ENCODE data around the gene LKAAEAR1.

The LKAAEAR1 gene

GRCh38 chr20:64039293-64040160 is 44.7 kb downstream of the LKAAEAR1 start:
- no peak for DNase-seq (ENCODE audit: low read depth in 1 of 2, low spot score in 1 of 2)

GRCh38 chr20:64038565-64039292 is 45.5 kb downstream of the LKAAEAR1 start:
- peak; percentile 60 to 67 for DNase-seq (ENCODE audit: low read depth in 1 of 2, low spot score in 1 of 2)

- no peak for DNase-seq (ENCODE audit: low read depth in 1 of 2, low spot score in 1 of 2)
Observed at GRCh38 chr20:64038224-64038564, 46.0 kb downstream of the LKAAEAR1 start.

GRCh38 chr20:64037498-64038213 is 46.5 kb downstream of the LKAAEAR1 start:
- no peak for DNase-seq (ENCODE audit: low read depth in 1 of 2, low spot score in 1 of 2)

- DNase-seq (ENCODE audit: low read depth in 1 of 2, low spot score in 1 of 2), result no peak
Observed at GRCh38 chr20:64037199-64037497, 47.0 kb downstream of the LKAAEAR1 start.

- DNase-seq (ENCODE audit: low read depth in 1 of 2, low spot score in 1 of 2), result no peak
Observed at GRCh38 chr20:64036346-64037198, 47.6 kb downstream of the LKAAEAR1 start.

- no peak for DNase-seq (ENCODE audit: low read depth in 1 of 2, low spot score in 1 of 2)
Observed at GRCh38 chr20:64035933-64036345, 48.3 kb downstream of the LKAAEAR1 start, which contains the start of gene C20orf204. TSS of gene C20orf204 (plus strand) at chr20:64036182. CDS start at chr20:64036324, 142 bp downstream.

GRCh38 chr20:64035066-64035932 is 48.9 kb downstream of the LKAAEAR1 start:
- no peak for DNase-seq (ENCODE audit: low read depth in 1 of 2, low spot score in 1 of 2)

- no peak for DNase-seq (ENCODE audit: low read depth in 1 of 2, low spot score in 1 of 2)
Observed at GRCh38 chr20:64033981-64034493, 50.2 kb downstream of the LKAAEAR1 start.
